Measurements from ENCODE around the gene PRG3. TPM values are rescaled to one million over a fixed set of nuclear protein-coding genes. Genes with fewer than 3 reads are reported as not detected.
A peak's percentile ranks its signal among the peaks of the same experiment; 100 is the strongest.

The PRG3 gene
- total and polyA plus RNA-seq, 2 of the 13 experiments (the other 11 are each of a cell fraction or from before 2014, with no cell fraction given) = not detected

DNA sequence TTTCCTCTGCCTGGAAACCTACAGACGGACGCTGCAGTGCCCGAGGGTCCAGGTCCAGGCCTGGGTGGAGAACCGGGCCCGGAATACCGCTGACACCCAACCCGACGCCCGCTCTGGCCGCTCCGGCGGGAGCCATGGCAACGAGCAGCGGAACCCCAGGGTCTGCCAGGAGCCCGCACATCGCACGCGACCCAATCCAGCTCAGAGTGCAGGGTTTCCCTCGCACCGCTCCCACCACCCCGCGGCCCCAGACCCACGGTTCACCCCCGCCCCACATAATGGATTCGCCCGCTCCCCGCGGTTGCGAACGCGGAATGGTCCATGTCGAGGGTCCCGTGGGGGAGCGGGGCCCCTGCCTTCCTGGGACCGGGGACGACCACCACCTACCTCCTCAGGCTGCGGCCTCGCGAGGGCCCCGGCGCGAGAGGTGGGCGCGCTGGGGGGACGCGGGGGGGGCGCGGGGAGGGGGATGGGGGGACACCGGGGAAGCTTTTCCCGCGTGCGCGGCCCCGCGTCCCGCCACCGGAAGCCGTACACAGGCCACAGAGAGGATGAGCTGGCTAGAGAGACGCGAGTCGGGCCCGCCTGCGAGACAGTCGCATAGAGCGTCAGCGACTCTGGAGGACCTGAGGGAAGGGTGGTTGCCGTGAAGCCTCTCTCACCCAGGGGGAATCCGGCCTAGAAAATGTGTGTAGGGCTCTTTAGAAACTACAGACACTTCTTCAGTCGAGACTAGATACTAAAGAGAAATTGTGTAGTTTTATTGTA is 45.4 kb downstream of the PRG3 start, which contains the start of gene SSRP1 (continued):
- TF ChIP-seq ZNF543 (CRISPR knock-in tag; IDR thresholded peaks at IDR 0.05) (no peak), RBAK (CRISPR knock-in tag; IDR thresholded peaks at IDR 0.05) (no peak), ZNF10 (CRISPR knock-in tag; IDR thresholded peaks at IDR 0.05; ENCODE audit: borderline replicate concordance, low read depth) (no peak), NR2F6 (IDR thresholded peaks at IDR 0.05) (no peak), NR2F6 (CRISPR knock-in tag; IDR thresholded peaks at IDR 0.05) (no peak), RARA (CRISPR knock-in tag; IDR thresholded peaks at IDR 0.05) (peak; percentile 29; the same call in 1 of the 2 replicates), FOXA3 (CRISPR knock-in tag; IDR thresholded peaks at IDR 0.05) (no peak; the same call in 1 of the 2 replicates), ZNF44 (CRISPR knock-in tag; IDR thresholded peaks at IDR 0.05) (no peak), ZNF510 (CRISPR knock-in tag; IDR thresholded peaks at IDR 0.05; ENCODE audit: low read depth) (no peak), SRY (CRISPR knock-in tag; IDR thresholded peaks at IDR 0.05) (0 out of 2 replicates have a peak, but pooled peaks have one; percentile 21), SOX6 (IDR thresholded peaks at IDR 0.05) (no peak), SOX6 (CRISPR knock-in tag; IDR thresholded peaks at IDR 0.05) (no peak)
- TF ChIP-seq, protein P1, sequence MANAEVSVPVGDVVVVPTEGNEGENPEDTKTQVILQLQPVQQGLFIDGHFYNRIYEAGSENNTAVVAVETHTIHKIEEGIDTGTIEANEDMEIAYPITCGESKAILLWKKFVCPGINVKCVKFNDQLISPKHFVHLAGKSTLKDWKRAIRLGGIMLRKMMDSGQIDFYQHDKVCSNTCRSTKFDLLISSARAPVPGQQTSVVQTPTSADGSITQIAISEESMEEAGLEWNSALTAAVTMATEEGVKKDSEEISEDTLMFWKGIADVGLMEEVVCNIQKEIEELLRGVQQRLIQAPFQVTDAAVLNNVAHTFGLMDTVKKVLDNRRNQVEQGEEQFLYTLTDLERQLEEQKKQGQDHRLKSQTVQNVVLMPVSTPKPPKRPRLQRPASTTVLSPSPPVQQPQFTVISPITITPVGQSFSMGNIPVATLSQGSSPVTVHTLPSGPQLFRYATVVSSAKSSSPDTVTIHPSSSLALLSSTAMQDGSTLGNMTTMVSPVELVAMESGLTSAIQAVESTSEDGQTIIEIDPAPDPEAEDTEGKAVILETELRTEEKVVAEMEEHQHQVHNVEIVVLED (CRISPR knock-in tag; IDR thresholded peaks at IDR 0.05; ENCODE audit: borderline replicate concordance) = peak; percentile 40; the same call in 1 of the 2 replicates
- TF ChIP-seq, protein P2, sequence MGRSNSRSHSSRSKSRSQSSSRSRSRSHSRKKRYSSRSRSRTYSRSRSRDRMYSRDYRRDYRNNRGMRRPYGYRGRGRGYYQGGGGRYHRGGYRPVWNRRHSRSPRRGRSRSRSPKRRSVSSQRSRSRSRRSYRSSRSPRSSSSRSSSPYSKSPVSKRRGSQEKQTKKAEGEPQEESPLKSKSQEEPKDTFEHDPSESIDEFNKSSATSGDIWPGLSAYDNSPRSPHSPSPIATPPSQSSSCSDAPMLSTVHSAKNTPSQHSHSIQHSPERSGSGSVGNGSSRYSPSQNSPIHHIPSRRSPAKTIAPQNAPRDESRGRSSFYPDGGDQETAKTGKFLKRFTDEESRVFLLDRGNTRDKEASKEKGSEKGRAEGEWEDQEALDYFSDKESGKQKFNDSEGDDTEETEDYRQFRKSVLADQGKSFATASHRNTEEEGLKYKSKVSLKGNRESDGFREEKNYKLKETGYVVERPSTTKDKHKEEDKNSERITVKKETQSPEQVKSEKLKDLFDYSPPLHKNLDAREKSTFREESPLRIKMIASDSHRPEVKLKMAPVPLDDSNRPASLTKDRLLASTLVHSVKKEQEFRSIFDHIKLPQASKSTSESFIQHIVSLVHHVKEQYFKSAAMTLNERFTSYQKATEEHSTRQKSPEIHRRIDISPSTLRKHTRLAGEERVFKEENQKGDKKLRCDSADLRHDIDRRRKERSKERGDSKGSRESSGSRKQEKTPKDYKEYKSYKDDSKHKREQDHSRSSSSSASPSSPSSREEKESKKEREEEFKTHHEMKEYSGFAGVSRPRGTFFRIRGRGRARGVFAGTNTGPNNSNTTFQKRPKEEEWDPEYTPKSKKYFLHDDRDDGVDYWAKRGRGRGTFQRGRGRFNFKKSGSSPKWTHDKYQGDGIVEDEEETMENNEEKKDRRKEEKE (IDR thresholded peaks at IDR 0.05) = no peak
- TF ChIP-seq, protein P3, sequence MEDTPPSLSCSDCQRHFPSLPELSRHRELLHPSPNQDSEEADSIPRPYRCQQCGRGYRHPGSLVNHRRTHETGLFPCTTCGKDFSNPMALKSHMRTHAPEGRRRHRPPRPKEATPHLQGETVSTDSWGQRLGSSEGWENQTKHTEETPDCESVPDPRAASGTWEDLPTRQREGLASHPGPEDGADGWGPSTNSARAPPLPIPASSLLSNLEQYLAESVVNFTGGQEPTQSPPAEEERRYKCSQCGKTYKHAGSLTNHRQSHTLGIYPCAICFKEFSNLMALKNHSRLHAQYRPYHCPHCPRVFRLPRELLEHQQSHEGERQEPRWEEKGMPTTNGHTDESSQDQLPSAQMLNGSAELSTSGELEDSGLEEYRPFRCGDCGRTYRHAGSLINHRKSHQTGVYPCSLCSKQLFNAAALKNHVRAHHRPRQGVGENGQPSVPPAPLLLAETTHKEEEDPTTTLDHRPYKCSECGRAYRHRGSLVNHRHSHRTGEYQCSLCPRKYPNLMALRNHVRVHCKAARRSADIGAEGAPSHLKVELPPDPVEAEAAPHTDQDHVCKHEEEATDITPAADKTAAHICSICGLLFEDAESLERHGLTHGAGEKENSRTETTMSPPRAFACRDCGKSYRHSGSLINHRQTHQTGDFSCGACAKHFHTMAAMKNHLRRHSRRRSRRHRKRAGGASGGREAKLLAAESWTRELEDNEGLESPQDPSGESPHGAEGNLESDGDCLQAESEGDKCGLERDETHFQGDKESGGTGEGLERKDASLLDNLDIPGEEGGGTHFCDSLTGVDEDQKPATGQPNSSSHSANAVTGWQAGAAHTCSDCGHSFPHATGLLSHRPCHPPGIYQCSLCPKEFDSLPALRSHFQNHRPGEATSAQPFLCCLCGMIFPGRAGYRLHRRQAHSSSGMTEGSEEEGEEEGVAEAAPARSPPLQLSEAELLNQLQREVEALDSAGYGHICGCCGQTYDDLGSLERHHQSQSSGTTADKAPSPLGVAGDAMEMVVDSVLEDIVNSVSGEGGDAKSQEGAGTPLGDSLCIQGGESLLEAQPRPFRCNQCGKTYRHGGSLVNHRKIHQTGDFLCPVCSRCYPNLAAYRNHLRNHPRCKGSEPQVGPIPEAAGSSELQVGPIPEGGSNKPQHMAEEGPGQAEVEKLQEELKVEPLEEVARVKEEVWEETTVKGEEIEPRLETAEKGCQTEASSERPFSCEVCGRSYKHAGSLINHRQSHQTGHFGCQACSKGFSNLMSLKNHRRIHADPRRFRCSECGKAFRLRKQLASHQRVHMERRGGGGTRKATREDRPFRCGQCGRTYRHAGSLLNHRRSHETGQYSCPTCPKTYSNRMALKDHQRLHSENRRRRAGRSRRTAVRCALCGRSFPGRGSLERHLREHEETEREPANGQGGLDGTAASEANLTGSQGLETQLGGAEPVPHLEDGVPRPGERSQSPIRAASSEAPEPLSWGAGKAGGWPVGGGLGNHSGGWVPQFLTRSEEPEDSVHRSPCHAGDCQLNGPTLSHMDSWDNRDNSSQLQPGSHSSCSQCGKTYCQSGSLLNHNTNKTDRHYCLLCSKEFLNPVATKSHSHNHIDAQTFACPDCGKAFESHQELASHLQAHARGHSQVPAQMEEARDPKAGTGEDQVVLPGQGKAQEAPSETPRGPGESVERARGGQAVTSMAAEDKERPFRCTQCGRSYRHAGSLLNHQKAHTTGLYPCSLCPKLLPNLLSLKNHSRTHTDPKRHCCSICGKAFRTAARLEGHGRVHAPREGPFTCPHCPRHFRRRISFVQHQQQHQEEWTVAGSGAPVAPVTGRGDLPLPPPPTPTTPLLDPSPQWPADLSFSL (CRISPR knock-in tag; IDR thresholded peaks at IDR 0.05) = no peak

All from HepG2 (cell line).